NCI-H524 treated with DMSO at 0.1 percent for 48 hours (cell line): ENCODE data around the gene ARPC1A.
"Not testable (repeated sequence)": the region's sequence is repeated elsewhere in the genome, so short reads cannot be mapped to it uniquely, and the experiment has no call there.

Source experiments
- DNase-seq: peaks from one replicate; lab custom pipeline; 2025; lab: John Stamatoyannopoulos, UW

ARPC1A gene

GRCh38 chr7:99322659-99323058, 3.0 kb upstream of the ARPC1A start:
- not testable (repeated sequence) for DNase-seq

- DNase-seq, result no peak
These were observed 1.1 kb upstream of the ARPC1A start for GRCh38 chr7:99324559-99324958.

GRCh38 chr7:99325001-99325493, 651 bp upstream of the ARPC1A start:
- no peak for DNase-seq

GRCh38 chr7:99326408-99326782, 697 bp downstream of the ARPC1A start:
- no peak for DNase-seq

GRCh38 chr7:99330314-99330961, 4.7 kb downstream of the ARPC1A start:
- DNase-seq, result not testable (repeated sequence)

- DNase-seq, result no peak
These were observed 5.3 kb downstream of the ARPC1A start for GRCh38 chr7:99331002-99331401.

- DNase-seq, result no peak
These were observed 13.9 kb downstream of the ARPC1A start for GRCh38 chr7:99339595-99339994.

GRCh38 chr7:99340659-99341058, 15.0 kb downstream of the ARPC1A start:
- DNase-seq, result no peak

- no peak for DNase-seq
These were observed 18.5 kb downstream of the ARPC1A start for GRCh38 chr7:99344061-99344647.

- not testable (repeated sequence) for DNase-seq
These were observed 24.9 kb downstream of the ARPC1A start for GRCh38 chr7:99350641-99351040.

GRCh38 chr7:99352247-99352646, 26.5 kb downstream of the ARPC1A start:
- DNase-seq, result no peak

GRCh38 chr7:99355098-99355497, 29.4 kb downstream of the ARPC1A start:
- no peak for DNase-seq

- no peak for DNase-seq
These were observed 32.2 kb downstream of the ARPC1A start for GRCh38 chr7:99357701-99358490.

- DNase-seq, result not testable (repeated sequence)
These were observed 32.8 kb downstream of the ARPC1A start for GRCh38 chr7:99358521-99358920.

GRCh38 chr7:99359465-99360154, 33.9 kb downstream of the ARPC1A start:
- no peak for DNase-seq

GRCh38 chr7:99362801-99363200, 37.1 kb downstream of the ARPC1A start:
- DNase-seq, result no peak

GRCh38 chr7:99363286-99363685, 37.6 kb downstream of the ARPC1A start:
- DNase-seq, result no peak

- no peak for DNase-seq
These were observed 39.8 kb downstream of the ARPC1A start for GRCh38 chr7:99365318-99366141.

- no peak for DNase-seq
These were observed 40.9 kb downstream of the ARPC1A start for GRCh38 chr7:99366646-99367045.

- DNase-seq, result no peak
These were observed 43.2 kb downstream of the ARPC1A start for GRCh38 chr7:99368750-99369389.

GRCh38 chr7:99369767-99370391, 44.2 kb downstream of the ARPC1A start:
- no peak for DNase-seq
